HFFc6 (cell line): ENCODE measurements around the gene DICER1. TPM values are rescaled to one million over a fixed set of nuclear protein-coding genes. Genes with fewer than 3 reads are reported as not detected.

Source experiments
- DNase-seq: peaks from one replicate; pipeline ENCODE4 v3.0.0-alpha.2; 2018
- H3K27ac Mint-ChIP-seq: 2 replicates; pipeline ENCODE4 v1.8.0; 2020; ENCODE audit warnings: mild to moderate bottlenecking, mixed read lengths
- H3K27me3 Mint-ChIP-seq: 2 replicates; pipeline ENCODE4 v1.8.0; 2021; ENCODE audit warnings: mild to moderate bottlenecking, moderate library complexity, mixed read lengths; ENCODE audit not compliant: insufficient read depth
- H3K36me3 Mint-ChIP-seq: 2 replicates; pipeline ENCODE4 v1.8.0; 2021; ENCODE audit warnings: low read depth, mixed read lengths
- H3K4me1 Mint-ChIP-seq: 2 replicates; pipeline ENCODE4 v1.8.0; 2020; ENCODE audit warnings: low read depth, mixed read lengths
- H3K4me3 Mint-ChIP-seq: 2 replicates; pipeline ENCODE4 v1.8.0; 2020; ENCODE audit warnings: mild to moderate bottlenecking, moderate library complexity, mixed read lengths
- H3K9me3 Mint-ChIP-seq: 2 replicates; pipeline ENCODE4 v1.8.0; 2020; ENCODE audit warnings: mild to moderate bottlenecking, mixed read lengths
- total RNA-seq, 6 experiments: library from RNA; stranded (reverse); fragmentation: NEBNext Ultra II Directional; extraction: Animal tissue kit (Norgen Biotek cat#: 25700); gene quantifications; 2 replicates in 1 of 6; 3 replicates in 5 of 6; pipeline ENCODE4 v1.2.3, GENCODE V29; 2021
- TF ChIP-seq, protein P1 (sequence below): fragments of 200-600 bp; sonication (generic); IDR thresholded peaks from 2 replicates; pipeline ENCODE4 v1.5.0; 2021; ENCODE audit warnings: antibody characterized with exemption, mild to moderate bottlenecking

Gene DICER1
- total RNA-seq, 6 experiments from 2014 or later: 34.0 to 40.0 (median 37.6) TPM

DNA sequence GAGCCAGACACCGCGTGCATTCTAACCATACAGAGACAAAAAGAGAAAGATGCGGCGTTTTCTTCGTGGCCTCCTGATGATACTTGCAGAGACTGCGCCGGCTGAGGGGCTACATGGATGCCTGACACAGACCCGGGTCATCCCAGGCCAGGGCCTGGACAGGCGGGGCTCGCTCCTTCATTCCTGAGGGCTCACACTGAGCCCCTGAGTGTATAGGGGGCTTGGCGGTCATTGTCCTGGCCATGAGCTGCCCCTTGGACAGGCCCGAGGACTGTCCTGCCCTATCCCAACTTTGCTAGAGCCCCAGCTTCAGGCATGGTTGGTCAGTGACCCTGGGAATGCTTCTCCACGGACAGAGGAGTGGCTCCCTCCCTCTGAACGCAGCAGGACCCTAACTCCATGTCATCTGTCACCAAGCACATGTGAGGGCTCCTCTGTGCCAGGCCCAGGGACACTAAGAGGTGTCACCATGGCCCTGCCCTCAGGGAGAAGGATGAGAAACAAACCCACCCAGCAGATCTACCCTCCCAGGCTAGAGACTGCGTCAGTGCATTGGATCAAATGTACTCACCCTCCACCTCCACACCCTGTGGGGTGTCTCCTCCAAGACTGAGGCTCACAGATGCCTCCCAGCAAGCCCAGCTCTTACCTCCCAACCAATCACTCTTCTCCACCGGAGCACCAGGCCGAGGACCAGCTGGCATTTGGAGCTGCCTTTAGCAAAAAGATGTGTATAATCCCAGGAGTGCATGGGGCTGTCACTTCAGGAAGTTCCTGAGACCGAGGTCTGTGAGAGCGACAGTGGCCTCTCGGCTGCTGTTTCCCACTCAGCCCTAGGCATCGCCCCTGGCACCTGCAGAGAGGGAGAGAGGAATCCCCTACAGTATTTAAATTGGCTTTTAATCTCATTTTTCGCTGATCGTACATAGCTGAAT is 102.7 kb downstream of the DICER1 start:
- DNase-seq: no peak
- TF ChIP-seq, protein P1, sequence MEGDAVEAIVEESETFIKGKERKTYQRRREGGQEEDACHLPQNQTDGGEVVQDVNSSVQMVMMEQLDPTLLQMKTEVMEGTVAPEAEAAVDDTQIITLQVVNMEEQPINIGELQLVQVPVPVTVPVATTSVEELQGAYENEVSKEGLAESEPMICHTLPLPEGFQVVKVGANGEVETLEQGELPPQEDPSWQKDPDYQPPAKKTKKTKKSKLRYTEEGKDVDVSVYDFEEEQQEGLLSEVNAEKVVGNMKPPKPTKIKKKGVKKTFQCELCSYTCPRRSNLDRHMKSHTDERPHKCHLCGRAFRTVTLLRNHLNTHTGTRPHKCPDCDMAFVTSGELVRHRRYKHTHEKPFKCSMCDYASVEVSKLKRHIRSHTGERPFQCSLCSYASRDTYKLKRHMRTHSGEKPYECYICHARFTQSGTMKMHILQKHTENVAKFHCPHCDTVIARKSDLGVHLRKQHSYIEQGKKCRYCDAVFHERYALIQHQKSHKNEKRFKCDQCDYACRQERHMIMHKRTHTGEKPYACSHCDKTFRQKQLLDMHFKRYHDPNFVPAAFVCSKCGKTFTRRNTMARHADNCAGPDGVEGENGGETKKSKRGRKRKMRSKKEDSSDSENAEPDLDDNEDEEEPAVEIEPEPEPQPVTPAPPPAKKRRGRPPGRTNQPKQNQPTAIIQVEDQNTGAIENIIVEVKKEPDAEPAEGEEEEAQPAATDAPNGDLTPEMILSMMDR: no peak
- Mint-ChIP-seq H3K9me3 (no peaks in the 10 kb centered on the region), H3K36me3 (no peaks in the 10 kb centered on the region), H3K4me3 (no peak overlapping the region), H3K27ac (no peak overlapping the region), H3K27me3 (no peaks in the 10 kb centered on the region; the same call in none of the 2 replicates), H3K4me1 (peaks cover 10% of the 10 kb centered on the region; the same call in 1 of the 2 replicates)

- H3K27me3 Mint-ChIP-seq: peaks cover 13% of the 10 kb centered on the region
- H3K27ac Mint-ChIP-seq: no peak overlapping the region
- H3K36me3 Mint-ChIP-seq: no peaks in the 10 kb centered on the region
- DNase-seq: no peak
- no peaks in the 10 kb centered on the region for H3K4me1 Mint-ChIP-seq
- no peaks in the 10 kb centered on the region for H3K9me3 Mint-ChIP-seq
- TF ChIP-seq, protein P1: no peak
- H3K4me3 Mint-ChIP-seq: no peak overlapping the region
These were observed 105.2 kb downstream of the DICER1 start for GRCh38 chr14:95052016-95052585.

- Mint-ChIP-seq H3K27ac (no peak overlapping the region), H3K4me1 (no peaks in the 10 kb centered on the region), H3K36me3 (no peaks in the 10 kb centered on the region), H3K9me3 (no peaks in the 10 kb centered on the region; the same call in 1 of the 2 replicates), H3K4me3 (no peak overlapping the region), H3K27me3 (peaks cover 13% of the 10 kb centered on the region)
- DNase-seq: no peak
- TF ChIP-seq, protein P1: no peak
These were observed 107.4 kb downstream of the DICER1 start for GRCh38 chr14:95049952-95050351.

GRCh38 chr14:95048771-95049312 is 108.5 kb downstream of the DICER1 start:
- no peak for DNase-seq
- H3K9me3 Mint-ChIP-seq: no peaks in the 10 kb centered on the region; the same call in 1 of the 2 replicates
- H3K27ac Mint-ChIP-seq: no peak overlapping the region
- peaks cover 13% of the 10 kb centered on the region for H3K27me3 Mint-ChIP-seq
- TF ChIP-seq, protein P1: no peak
- H3K4me3 Mint-ChIP-seq: no peak overlapping the region
- no peaks in the 10 kb centered on the region for H3K4me1 Mint-ChIP-seq
- H3K36me3 Mint-ChIP-seq: no peaks in the 10 kb centered on the region

DNA sequence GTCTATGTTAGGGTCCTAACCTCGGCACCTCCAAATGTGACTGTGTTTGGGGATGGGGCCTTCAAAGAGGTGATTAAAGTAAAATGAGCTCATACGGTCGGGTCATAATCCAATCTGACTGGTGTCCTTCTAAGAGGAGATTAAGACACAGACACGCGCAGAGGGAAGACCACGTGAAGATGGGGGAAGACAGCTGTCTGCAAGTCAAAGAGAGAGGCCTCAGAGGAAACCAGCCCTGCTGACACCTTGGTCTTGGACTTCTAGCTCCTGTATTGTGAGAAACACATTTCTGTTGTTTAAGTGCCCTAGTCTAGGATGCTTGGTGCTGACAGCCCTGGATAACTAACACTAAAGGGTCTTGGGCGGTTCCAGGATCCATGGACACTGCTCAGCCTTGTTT is 109.6 kb downstream of the DICER1 start:
- H3K27me3 Mint-ChIP-seq: peaks cover 13% of the 10 kb centered on the region
- H3K27ac Mint-ChIP-seq: no peak overlapping the region
- DNase-seq: no peak
- no peaks in the 10 kb centered on the region; the same call in 1 of the 2 replicates for H3K9me3 Mint-ChIP-seq
- H3K36me3 Mint-ChIP-seq: no peaks in the 10 kb centered on the region
- TF ChIP-seq, protein P1: no peak
- no peaks in the 10 kb centered on the region for H3K4me1 Mint-ChIP-seq
- H3K4me3 Mint-ChIP-seq: no peak overlapping the region
